ENCODE results near the gene IQCM.

Gene IQCM

GRCh38 chr4:149781150-149781549 is 34.5 kb downstream of the IQCM start:
- DNase-seq (ENCODE audit: low read depth) = no peak

- DNase-seq (ENCODE audit: low read depth) = no peak
Measured at GRCh38 chr4:149768477-149768876, 47.2 kb downstream of the IQCM start.

- DNase-seq (ENCODE audit: low read depth) = no peak
Measured at GRCh38 chr4:149766135-149766534, 49.5 kb downstream of the IQCM start.

- DNase-seq (ENCODE audit: low read depth) = no peak
Measured at GRCh38 chr4:149765630-149766029, 50.0 kb downstream of the IQCM start.

GRCh38 chr4:149755969-149756368 is 59.7 kb downstream of the IQCM start:
- no peak for DNase-seq (ENCODE audit: low read depth)

GRCh38 chr4:149754526-149754925 is 61.1 kb downstream of the IQCM start:
- DNase-seq (ENCODE audit: low read depth) = no peak

GRCh38 chr4:149752729-149753128 is 62.9 kb downstream of the IQCM start:
- no peak for DNase-seq (ENCODE audit: low read depth)

GRCh38 chr4:149751174-149751573 is 64.5 kb downstream of the IQCM start:
- DNase-seq (ENCODE audit: low read depth) = no peak

- no peak for DNase-seq (ENCODE audit: low read depth)
Measured at GRCh38 chr4:149749784-149750183, 65.9 kb downstream of the IQCM start.

- no peak for DNase-seq (ENCODE audit: low read depth)
Measured at GRCh38 chr4:149747646-149748045, 68.0 kb downstream of the IQCM start.

- DNase-seq (ENCODE audit: low read depth) = no peak
Measured at GRCh38 chr4:149746276-149746675, 69.4 kb downstream of the IQCM start.

- DNase-seq (ENCODE audit: low read depth) = no peak
Measured at GRCh38 chr4:149741186-149741831, 74.3 kb downstream of the IQCM start.

GRCh38 chr4:149738156-149738555 is 77.5 kb downstream of the IQCM start:
- DNase-seq (ENCODE audit: low read depth) = no peak

- no peak for DNase-seq (ENCODE audit: low read depth)
Measured at GRCh38 chr4:149735796-149736195, 79.8 kb downstream of the IQCM start.

GRCh38 chr4:149728444-149728843 is 87.2 kb downstream of the IQCM start:
- DNase-seq (ENCODE audit: low read depth) = no peak

GRCh38 chr4:149727663-149728062 is 88.0 kb downstream of the IQCM start:
- DNase-seq (ENCODE audit: low read depth) = no peak

GRCh38 chr4:149723065-149723464 is 92.6 kb downstream of the IQCM start:
- DNase-seq (ENCODE audit: low read depth) = no peak

GRCh38 chr4:149719806-149720205 is 95.8 kb downstream of the IQCM start:
- DNase-seq (ENCODE audit: low read depth) = no peak

GRCh38 chr4:149719357-149719756 is 96.3 kb downstream of the IQCM start:
- no peak for DNase-seq (ENCODE audit: low read depth)

- no peak for DNase-seq (ENCODE audit: low read depth)
Measured at GRCh38 chr4:149718500-149718899, 97.1 kb downstream of the IQCM start.

- no peak for DNase-seq (ENCODE audit: low read depth)
Measured at GRCh38 chr4:149716728-149717127, 98.9 kb downstream of the IQCM start.

- no peak for DNase-seq (ENCODE audit: low read depth)
Measured at GRCh38 chr4:149715822-149716585, 99.6 kb downstream of the IQCM start.

GRCh38 chr4:149713031-149713430 is 102.6 kb downstream of the IQCM start:
- no peak for DNase-seq (ENCODE audit: low read depth)
